Suprapubic skin (tissue), 4 donors: ENCODE results near the gene GOPC.

Experiments
- CTCF ChIP-seq, 2 donors: fragments of 200-600 bp in 1 of 2; fragments of 450-650 bp in 1 of 2; sonication (generic) in 1 of 2; IDR thresholded peaks; one replicate each; pipeline ENCODE4 v1.5.1; 2016 to 2019; ENCODE audit warnings: antibody characterized with exemption in 2 of 2, mild to moderate bottlenecking in 1 of 2, moderate library complexity in 1 of 2
- EP300 ChIP-seq: sonication (generic); formaldehyde crosslinking; IDR thresholded peaks from one replicate; pipeline ENCODE4 v1.6.1; 2017; ENCODE audit warnings: antibody characterized with exemption
- POLR2A ChIP-seq, 2 donors: fragments of 450-650 bp; IDR thresholded peaks; one replicate each; pipeline ENCODE4 v1.6.1; 2017; ENCODE audit warnings: antibody characterized with exemption in 2 of 2, mild to moderate bottlenecking in 2 of 2, moderate library complexity in 2 of 2
- POLR2AphosphoS5 ChIP-seq, 3 donors: sonication (generic); formaldehyde crosslinking; IDR thresholded peaks; one replicate each; pipeline ENCODE4 v1.6.1; 2017; ENCODE audit warnings: antibody characterized with exemption in 3 of 3

GRCh38 chr6:117552618-117553017 is 49.7 kb downstream of the GOPC start:
- no peak for TF ChIP-seq CTCF (IDR thresholded peaks at IDR 0.05)
- TF ChIP-seq POLR2A (IDR thresholded peaks at IDR 0.05): no peak
- no peak for TF ChIP-seq EP300
- no peak for TF ChIP-seq POLR2AphosphoS5 (IDR thresholded peaks at IDR 0.05)
